ENCODE data around the gene CBY2.

Gene CBY2

GRCh38 chr13:45696610-45697226 is 5.4 kb upstream of the CBY2 start:
- no peak for DNase-seq
- in situ Hi-C loops (cut with HindIII; ENCODE audit: low pct_ligation_motif_present, low pct_unique_long_range_greater_than_20kb, low sequenced_read_pairs), result no loop called here

GRCh38 chr13:45700971-45701900 is 884 bp upstream of the CBY2 start:
- DNase-seq, result no peak
- in situ Hi-C loops (cut with HindIII; ENCODE audit: low pct_ligation_motif_present, low pct_unique_long_range_greater_than_20kb, low sequenced_read_pairs), result no loop called here

- in situ Hi-C loops (cut with HindIII; ENCODE audit: low pct_ligation_motif_present, low pct_unique_long_range_greater_than_20kb, low sequenced_read_pairs), result no loop called here
- no peak for DNase-seq
Measured at GRCh38 chr13:45702869-45703391, 810 bp downstream of the CBY2 start.

- DNase-seq, result no peak
- in situ Hi-C loops (cut with HindIII; ENCODE audit: low pct_ligation_motif_present, low pct_unique_long_range_greater_than_20kb, low sequenced_read_pairs), result no loop called here
Measured at GRCh38 chr13:45704211-45704739, 2.2 kb downstream of the CBY2 start.

- DNase-seq, result no peak
- in situ Hi-C loops (cut with HindIII; ENCODE audit: low pct_ligation_motif_present, low pct_unique_long_range_greater_than_20kb, low sequenced_read_pairs), result no loop called here
Measured at GRCh38 chr13:45704854-45705695, 3.0 kb downstream of the CBY2 start.

GRCh38 chr13:45705918-45706317 is 3.8 kb downstream of the CBY2 start:
- in situ Hi-C loops (cut with HindIII; ENCODE audit: low pct_ligation_motif_present, low pct_unique_long_range_greater_than_20kb, low sequenced_read_pairs), result no loop called here
- DNase-seq, result no peak

GRCh38 chr13:45707516-45708100 is 5.5 kb downstream of the CBY2 start:
- DNase-seq, result no peak
- in situ Hi-C loops (cut with HindIII; ENCODE audit: low pct_ligation_motif_present, low pct_unique_long_range_greater_than_20kb, low sequenced_read_pairs), result no loop called here

- in situ Hi-C loops (cut with HindIII; ENCODE audit: low pct_ligation_motif_present, low pct_unique_long_range_greater_than_20kb, low sequenced_read_pairs), result no loop called here
Measured at GRCh38 chr13:45711951-45712350, 9.8 kb downstream of the CBY2 start.

GRCh38 chr13:45713106-45713690 is 11.1 kb downstream of the CBY2 start:
- DNase-seq, result no peak
- in situ Hi-C loops (cut with HindIII; ENCODE audit: low pct_ligation_motif_present, low pct_unique_long_range_greater_than_20kb, low sequenced_read_pairs), result no loop called here

More at GRCh38 chr13:45711951-45712350, 9.8 kb downstream of the CBY2 start:
- no peak for DNase-seq

- in situ Hi-C loops (cut with HindIII; ENCODE audit: low pct_ligation_motif_present, low pct_unique_long_range_greater_than_20kb, low sequenced_read_pairs), result no loop called here
- DNase-seq, result no peak
Measured at GRCh38 chr13:45713721-45714120, 11.6 kb downstream of the CBY2 start.

- in situ Hi-C loops (cut with HindIII; ENCODE audit: low pct_ligation_motif_present, low pct_unique_long_range_greater_than_20kb, low sequenced_read_pairs), result no loop called here
Measured at GRCh38 chr13:45714170-45714569, 12.1 kb downstream of the CBY2 start.

GRCh38 chr13:45715351-45715750 is 13.2 kb downstream of the CBY2 start:
- DNase-seq, result no peak
- in situ Hi-C loops (cut with HindIII; ENCODE audit: low pct_ligation_motif_present, low pct_unique_long_range_greater_than_20kb, low sequenced_read_pairs), result no loop called here

More at GRCh38 chr13:45714170-45714569, 12.1 kb downstream of the CBY2 start:
- no peak for DNase-seq

GRCh38 chr13:45717349-45717748 is 15.2 kb downstream of the CBY2 start:
- in situ Hi-C loops (cut with HindIII; ENCODE audit: low pct_ligation_motif_present, low pct_unique_long_range_greater_than_20kb, low sequenced_read_pairs), result no loop called here
- no peak for DNase-seq

- peak; percentile 26 for DNase-seq
Measured at GRCh38 chr13:45718063-45718462, 15.9 kb downstream of the CBY2 start.

GRCh38 chr13:45718992-45719391 is 16.9 kb downstream of the CBY2 start:
- DNase-seq, result no peak
- in situ Hi-C loops (cut with HindIII; ENCODE audit: low pct_ligation_motif_present, low pct_unique_long_range_greater_than_20kb, low sequenced_read_pairs), result no loop called here

More at GRCh38 chr13:45718063-45718462, 15.9 kb downstream of the CBY2 start:
- in situ Hi-C loops (cut with HindIII; ENCODE audit: low pct_ligation_motif_present, low pct_unique_long_range_greater_than_20kb, low sequenced_read_pairs), result no loop called here

GRCh38 chr13:45721203-45721731 is 19.1 kb downstream of the CBY2 start:
- in situ Hi-C loops (cut with HindIII; ENCODE audit: low pct_ligation_motif_present, low pct_unique_long_range_greater_than_20kb, low sequenced_read_pairs), result no loop called here
- DNase-seq, result no peak

- DNase-seq, result no peak
- in situ Hi-C loops (cut with HindIII; ENCODE audit: low pct_ligation_motif_present, low pct_unique_long_range_greater_than_20kb, low sequenced_read_pairs), result no loop called here
Measured at GRCh38 chr13:45723798-45724197, 21.7 kb downstream of the CBY2 start.

- in situ Hi-C loops (cut with HindIII; ENCODE audit: low pct_ligation_motif_present, low pct_unique_long_range_greater_than_20kb, low sequenced_read_pairs), result no loop called here
- no peak for DNase-seq
Measured at GRCh38 chr13:45728759-45729158, 26.6 kb downstream of the CBY2 start.

Measured in ACHN (cell line).